Measurements from ENCODE around the gene CCNI2.

Gene CCNI2

DNA sequence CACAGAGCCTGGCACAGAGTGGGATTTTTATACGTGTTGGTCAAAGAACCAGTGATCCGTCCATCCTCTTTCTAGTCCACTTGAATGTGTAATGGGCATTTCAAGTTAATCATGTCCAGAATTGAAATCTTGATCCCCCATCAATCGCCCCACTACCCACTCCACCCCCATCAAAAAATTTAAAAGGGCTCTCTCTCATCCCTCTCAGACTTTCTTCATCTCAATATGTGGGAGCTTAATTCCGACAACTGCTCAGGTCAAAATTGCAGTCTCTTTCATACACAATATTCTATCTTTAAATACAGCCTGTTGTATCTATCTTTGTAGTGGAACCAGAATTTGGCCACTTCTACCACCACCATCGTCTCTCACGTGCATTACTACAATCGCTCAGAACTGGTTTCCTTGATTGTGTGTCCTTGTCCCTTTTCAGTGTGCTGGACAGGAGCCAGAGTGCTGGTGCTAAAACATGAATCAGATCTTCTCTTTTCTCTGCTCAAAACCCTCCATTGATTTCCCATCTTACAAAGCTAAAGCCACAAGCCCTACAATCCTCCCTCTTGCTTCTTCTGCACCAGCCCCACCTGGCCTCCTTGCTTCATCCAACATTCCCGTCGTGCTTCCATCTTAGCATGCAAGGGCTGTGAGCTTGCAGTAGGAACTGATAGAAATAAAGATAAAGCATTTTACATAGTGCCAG lies 9.1 kb upstream of the CCNI2 start:
- TF ChIP-seq TAF1 (IDR thresholded peaks at IDR 0.05; ENCODE audit: borderline replicate concordance, low read depth, low read length), result no peak
- TF ChIP-seq POLR2AphosphoS5 (IDR thresholded peaks at IDR 0.05; ENCODE audit: low read depth, low read length), result no peak
- no peak for TF ChIP-seq POLR2A (IDR thresholded peaks at IDR 0.05; ENCODE audit: low read depth, low read length)
- peak; percentile 38 for FAIRE-seq
- DNase-seq (ENCODE audit: insufficient read length), result no peak

DNA sequence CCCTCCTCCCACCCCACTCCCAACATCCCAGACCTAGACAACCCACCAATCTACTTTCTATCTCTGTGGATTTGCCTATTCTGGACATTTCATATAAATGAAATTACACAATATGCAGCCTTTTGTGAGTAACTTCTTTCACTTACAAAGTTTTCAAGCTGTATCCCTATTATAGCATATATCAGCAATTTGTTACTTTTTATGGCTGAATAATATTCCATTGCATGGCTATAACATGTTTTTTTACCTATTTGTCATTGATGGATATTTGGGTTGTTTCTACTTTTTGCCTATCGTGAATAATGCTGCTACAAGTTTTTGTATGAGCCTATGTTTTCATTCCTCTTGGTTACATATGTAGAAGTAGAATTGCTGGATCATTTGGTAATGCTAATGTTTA lies 8.0 kb upstream of the CCNI2 start:
- no peak for TF ChIP-seq TAF1 (IDR thresholded peaks at IDR 0.05; ENCODE audit: borderline replicate concordance, low read depth, low read length)
- no peak for TF ChIP-seq POLR2AphosphoS5 (IDR thresholded peaks at IDR 0.05; ENCODE audit: low read depth, low read length)
- TF ChIP-seq POLR2A (IDR thresholded peaks at IDR 0.05; ENCODE audit: low read depth, low read length), result no peak
- DNase-seq (ENCODE audit: insufficient read length) (no peak), FAIRE-seq (no peak)

DNA sequence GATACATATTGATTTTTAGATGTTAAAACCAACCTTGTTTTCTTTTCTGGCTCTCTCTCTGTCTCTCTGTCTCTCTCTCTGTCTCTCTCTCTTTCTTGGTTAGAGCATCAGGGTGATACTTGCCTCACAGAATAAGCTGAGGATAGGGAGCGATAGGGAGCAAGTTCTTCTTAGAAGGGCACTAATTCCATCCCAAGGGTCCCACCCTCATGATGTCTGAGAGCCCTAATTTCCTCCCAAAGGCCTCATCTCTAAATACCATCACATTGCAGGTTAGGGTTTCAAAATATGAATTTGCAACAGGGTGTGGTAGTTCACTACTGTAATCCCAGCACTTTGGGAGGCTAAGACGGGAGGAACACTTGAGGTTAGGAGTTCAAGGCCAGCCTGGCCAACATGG lies 5.1 kb upstream of the CCNI2 start:
- TF ChIP-seq POLR2A (IDR thresholded peaks at IDR 0.05; ENCODE audit: low read depth, low read length) (no peak), TAF1 (IDR thresholded peaks at IDR 0.05; ENCODE audit: borderline replicate concordance, low read depth, low read length) (no peak), POLR2AphosphoS5 (IDR thresholded peaks at IDR 0.05; ENCODE audit: low read depth, low read length) (no peak)
- DNase-seq (ENCODE audit: insufficient read length) (no peak), FAIRE-seq (no peak)

DNA sequence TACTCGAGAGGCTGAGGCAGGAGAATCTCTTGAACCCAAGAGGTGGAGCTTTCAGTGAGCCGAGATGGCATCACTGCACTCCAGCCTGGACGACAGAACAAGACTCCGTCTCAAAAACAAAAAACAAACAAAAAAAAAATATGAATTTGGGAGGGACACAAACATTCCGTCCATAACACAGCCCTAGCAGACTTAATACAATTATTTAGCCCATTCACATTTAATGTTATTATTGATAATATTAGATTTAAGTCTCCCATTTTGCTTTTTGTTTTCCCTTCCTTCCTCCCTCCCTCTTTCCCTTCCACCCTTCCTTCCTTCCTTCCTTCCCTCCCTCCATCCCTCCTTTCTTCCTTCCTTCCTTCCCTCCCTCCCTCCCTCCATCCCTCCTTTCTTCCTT lies 4.6 kb upstream of the CCNI2 start:
- no peak for TF ChIP-seq POLR2AphosphoS5 (IDR thresholded peaks at IDR 0.05; ENCODE audit: low read depth, low read length)
- TF ChIP-seq POLR2A (IDR thresholded peaks at IDR 0.05; ENCODE audit: low read depth, low read length), result no peak
- no peak for FAIRE-seq
- no peak for DNase-seq (ENCODE audit: insufficient read length)

DNA sequence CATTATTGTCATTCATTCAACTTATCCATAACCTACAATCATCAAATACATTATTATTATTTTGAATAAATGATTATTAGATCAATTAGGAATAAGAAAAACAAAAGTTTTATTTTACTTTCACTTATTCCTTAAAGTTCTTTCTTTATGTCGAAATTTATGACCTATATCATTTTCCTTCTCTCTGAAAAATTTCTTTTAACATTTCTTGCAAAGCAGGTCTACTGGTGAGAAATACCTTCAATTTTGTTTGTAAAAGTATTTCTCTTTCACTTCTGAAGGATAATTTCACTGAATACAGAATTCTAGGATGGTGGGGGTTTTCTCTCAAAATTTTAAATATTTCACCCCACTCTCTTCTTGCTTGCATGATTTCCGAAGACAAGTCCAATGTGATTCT lies 2.6 kb upstream of the CCNI2 start:
- TF ChIP-seq POLR2AphosphoS5 (IDR thresholded peaks at IDR 0.05; ENCODE audit: low read depth, low read length), result no peak
- TF ChIP-seq POLR2A (IDR thresholded peaks at IDR 0.05; ENCODE audit: low read depth, low read length), result no peak
- no peak for TF ChIP-seq TAF1 (IDR thresholded peaks at IDR 0.05; ENCODE audit: borderline replicate concordance, low read depth, low read length)
- no peak for FAIRE-seq
- DNase-seq (ENCODE audit: insufficient read length), result no peak

DNA sequence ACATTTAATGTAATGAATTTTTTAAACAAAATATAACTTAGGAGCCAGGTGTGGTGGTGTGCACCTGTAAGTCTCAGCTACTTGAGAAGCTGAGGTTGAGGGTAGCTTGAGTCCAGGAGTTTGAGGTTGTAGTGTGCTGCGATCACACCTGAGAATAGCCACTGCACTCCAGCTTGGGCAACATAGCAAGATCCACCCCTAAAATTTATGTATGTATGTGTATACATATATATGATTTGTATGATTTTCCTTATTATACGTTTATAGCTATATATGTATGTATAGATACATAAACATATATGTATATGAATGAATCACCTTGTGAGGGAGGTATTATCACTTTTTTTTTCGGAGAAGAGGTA lies 653 bp upstream of the CCNI2 start:
- no peak for FAIRE-seq
- no peak for TF ChIP-seq POLR2AphosphoS5 (IDR thresholded peaks at IDR 0.05; ENCODE audit: low read depth, low read length)
- TF ChIP-seq POLR2A (IDR thresholded peaks at IDR 0.05; ENCODE audit: low read depth, low read length), result no peak
- no peak for TF ChIP-seq TAF1 (IDR thresholded peaks at IDR 0.05; ENCODE audit: borderline replicate concordance, low read depth, low read length)

DNA sequence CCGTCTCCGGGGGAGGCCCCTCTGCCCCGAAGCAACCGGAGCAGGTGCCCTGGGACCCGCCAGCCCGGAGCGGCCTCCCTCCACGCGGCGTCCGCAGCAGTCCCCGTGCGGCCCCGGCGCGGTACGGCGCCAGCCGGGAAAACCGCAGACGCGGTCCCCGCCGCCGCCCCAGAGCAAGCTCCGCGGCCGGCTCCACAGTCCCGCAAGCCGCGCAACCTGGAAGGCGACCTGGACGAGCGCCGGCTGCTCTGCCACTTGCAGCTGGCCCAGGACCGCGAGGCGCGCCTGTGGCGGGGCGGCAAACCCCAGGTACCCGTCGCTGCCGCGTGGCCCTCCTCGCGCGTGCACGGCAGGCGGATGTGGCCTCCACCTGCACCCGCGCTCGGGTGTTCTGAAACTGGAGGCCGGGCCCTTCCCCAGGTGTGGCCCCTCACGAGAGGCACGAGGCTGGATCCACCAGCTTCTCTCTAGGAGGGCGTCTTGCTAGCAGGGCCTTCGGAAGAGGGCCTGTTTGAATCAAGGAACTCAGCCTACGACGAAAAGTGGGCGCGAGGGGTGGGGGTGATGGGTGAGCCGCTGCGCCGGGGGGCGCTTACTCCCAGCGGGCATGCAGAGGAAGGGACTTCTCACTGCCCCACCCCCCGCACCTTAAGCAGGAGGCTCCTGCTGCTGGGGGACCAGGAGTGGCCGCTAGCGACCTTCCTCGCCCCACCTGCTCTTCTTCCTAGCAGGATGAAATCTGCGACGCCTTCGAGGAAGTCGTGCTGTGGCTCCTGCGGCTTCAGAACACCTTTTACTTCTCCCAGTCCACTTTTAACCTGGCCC lies 602 bp downstream of the CCNI2 start:
- DNase-seq (ENCODE audit: insufficient read length), result no peak
- no peak for FAIRE-seq
- TF ChIP-seq TAF1 (IDR thresholded peaks at IDR 0.05; ENCODE audit: borderline replicate concordance, low read depth, low read length) (no peak), POLR2A (IDR thresholded peaks at IDR 0.05; ENCODE audit: low read depth, low read length) (no peak), POLR2AphosphoS5 (IDR thresholded peaks at IDR 0.05; ENCODE audit: low read depth, low read length) (no peak)

More for the DNA sequence above, 653 bp upstream of the CCNI2 start:
- no peak for DNase-seq (ENCODE audit: insufficient read length)

DNA sequence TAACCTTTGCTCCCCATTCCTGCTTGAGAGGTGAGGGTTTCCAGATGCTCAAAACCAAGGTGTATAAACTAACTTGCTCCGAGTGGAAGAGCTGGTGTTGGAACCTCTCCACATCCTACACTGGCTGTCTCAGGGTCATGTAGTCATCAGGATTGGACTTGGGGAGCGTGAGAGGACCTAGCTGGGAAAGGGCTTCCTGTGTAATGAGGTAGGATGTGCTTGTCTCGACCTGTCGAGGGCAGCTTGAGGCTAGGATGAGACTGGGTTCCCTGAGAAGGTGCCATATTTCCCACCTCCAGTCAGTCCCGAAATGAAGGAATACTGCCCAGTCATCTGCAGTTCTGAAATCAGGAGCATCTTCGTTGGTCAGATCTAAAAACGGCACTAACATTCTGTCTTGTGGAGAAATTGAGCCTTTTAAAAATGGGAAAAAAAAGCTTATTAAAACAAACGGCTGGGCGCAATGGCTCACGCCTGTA lies 1.3 kb downstream of the CCNI2 start:
- no peak for FAIRE-seq

DNA sequence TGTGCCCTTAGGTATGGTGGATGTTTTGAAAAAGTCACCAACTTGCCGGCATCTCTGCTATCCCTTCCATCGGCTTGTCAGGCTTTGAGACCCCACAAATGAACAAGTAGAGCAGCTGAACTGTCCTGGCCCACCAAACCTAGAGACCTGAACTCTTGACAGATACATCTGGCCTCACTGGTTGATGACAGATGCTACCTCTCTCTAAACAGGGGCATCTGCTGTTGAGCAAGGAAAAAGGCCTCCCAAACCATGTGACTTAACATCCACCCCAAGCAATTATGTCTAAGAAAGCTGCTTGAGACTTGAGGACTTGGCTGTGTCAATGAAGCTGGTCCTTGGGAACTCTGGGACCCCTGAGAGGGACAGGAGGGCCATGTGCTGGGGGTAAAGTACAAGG lies 2.3 kb downstream of the CCNI2 start:
- TF ChIP-seq TAF1 (IDR thresholded peaks at IDR 0.05; ENCODE audit: borderline replicate concordance, low read depth, low read length) (no peak), POLR2AphosphoS5 (IDR thresholded peaks at IDR 0.05; ENCODE audit: low read depth, low read length) (no peak), POLR2A (IDR thresholded peaks at IDR 0.05; ENCODE audit: low read depth, low read length) (no peak)
- FAIRE-seq (no peak), DNase-seq (ENCODE audit: insufficient read length) (no peak)

More for the DNA sequence above, 1.3 kb downstream of the CCNI2 start:
- no peak for DNase-seq (ENCODE audit: insufficient read length)
- TF ChIP-seq TAF1 (IDR thresholded peaks at IDR 0.05; ENCODE audit: borderline replicate concordance, low read depth, low read length), result no peak
- no peak for TF ChIP-seq POLR2A (IDR thresholded peaks at IDR 0.05; ENCODE audit: low read depth, low read length)
- TF ChIP-seq POLR2AphosphoS5 (IDR thresholded peaks at IDR 0.05; ENCODE audit: low read depth, low read length), result no peak

DNA sequence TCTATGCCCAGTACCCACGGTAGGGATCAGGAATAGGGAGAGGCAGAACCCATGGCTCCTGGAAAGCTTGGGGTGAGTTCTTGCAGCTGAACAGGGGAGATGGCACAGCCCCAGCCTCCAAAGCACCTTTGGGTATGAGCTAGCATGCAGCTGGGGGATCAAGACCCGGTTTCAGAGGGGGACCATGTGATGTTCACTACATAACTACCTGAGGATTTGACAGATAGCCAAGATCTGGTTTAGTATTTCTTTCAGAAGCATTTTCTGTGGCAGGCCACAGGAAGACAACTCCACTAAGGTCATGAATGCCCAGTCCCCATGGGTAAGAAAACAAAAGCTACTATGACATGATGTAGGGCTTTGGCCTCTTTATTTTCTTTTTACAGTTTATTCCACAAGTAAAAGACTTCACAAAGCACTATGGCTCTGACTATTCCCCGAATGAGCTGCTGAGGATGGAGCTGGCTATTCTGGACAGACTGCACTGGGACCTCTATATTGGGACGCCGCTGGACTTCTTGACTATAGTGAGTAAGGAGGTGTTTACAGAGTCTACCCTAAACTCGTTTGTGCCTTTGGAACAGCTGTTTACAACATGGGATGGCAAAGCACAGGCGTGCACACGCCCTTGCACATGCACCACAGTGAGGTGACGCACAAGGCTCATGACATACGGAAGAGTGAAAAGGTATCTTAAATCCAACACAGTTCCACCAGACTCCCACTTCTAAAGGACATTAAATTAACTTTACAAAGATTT lies 3.4 kb downstream of the CCNI2 start:
- TF ChIP-seq POLR2AphosphoS5 (IDR thresholded peaks at IDR 0.05; ENCODE audit: low read depth, low read length), result no peak
- TF ChIP-seq TAF1 (IDR thresholded peaks at IDR 0.05; ENCODE audit: borderline replicate concordance, low read depth, low read length), result no peak
- TF ChIP-seq POLR2A (IDR thresholded peaks at IDR 0.05; ENCODE audit: low read depth, low read length), result no peak
- no peak for DNase-seq (ENCODE audit: insufficient read length)
- peak; percentile 90 for FAIRE-seq

DNA sequence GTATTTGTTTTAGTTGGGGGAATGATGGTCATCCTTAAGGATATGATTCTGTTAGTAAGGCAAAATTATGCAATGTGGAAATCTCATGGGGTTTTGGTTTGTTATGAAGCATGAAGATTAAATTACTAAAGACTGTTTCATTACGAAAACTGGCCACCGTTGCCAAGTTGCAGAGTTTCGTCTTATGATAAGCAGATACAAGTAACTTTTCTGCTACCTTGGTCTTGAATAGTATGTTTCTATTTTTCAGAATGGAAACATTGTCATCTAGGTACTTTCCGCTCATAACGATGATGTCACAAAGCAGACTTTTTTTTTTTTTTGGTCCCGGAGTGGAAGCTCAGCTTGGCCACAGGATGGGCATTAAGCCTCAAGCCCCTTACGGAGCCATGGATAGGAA lies 4.2 kb downstream of the CCNI2 start:
- DNase-seq (ENCODE audit: insufficient read length) (no peak), FAIRE-seq (peak; percentile 91)
- TF ChIP-seq POLR2A (IDR thresholded peaks at IDR 0.05; ENCODE audit: low read depth, low read length) (no peak), POLR2AphosphoS5 (IDR thresholded peaks at IDR 0.05; ENCODE audit: low read depth, low read length) (no peak), TAF1 (IDR thresholded peaks at IDR 0.05; ENCODE audit: borderline replicate concordance, low read depth, low read length) (no peak)

All from GM12892 (cell line).